IPS DF 4.7 (cell line): ENCODE data around the gene RNASE4.

Experiments used
- DNase-seq: peaks from one replicate; pipeline ENCODE4 v3.0.0-alpha.2; 2013; ENCODE audit warnings: low spot score; ENCODE audit errors: extremely low read depth

RNASE4 gene

DNA sequence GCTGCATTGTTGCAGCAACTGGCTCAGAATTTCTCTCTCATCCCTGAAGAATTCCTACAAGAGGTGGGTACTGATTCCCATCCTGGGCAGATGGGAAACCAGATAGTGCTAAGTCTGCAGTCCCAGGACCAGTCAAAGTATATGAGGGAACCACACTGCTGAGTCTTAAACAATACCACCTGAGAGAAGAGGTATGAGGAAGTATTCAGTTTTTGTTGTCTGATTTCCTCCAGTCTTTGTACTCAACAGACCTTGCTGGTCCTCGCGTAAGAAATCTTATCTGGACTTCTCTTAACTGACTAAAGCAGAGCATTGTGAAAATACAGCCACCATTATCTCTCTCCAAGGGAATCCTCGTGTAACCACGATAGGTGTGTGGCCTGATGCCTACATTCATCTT, 57.8 kb downstream of the RNASE4 start:
- DNase-seq, result no peak

DNA sequence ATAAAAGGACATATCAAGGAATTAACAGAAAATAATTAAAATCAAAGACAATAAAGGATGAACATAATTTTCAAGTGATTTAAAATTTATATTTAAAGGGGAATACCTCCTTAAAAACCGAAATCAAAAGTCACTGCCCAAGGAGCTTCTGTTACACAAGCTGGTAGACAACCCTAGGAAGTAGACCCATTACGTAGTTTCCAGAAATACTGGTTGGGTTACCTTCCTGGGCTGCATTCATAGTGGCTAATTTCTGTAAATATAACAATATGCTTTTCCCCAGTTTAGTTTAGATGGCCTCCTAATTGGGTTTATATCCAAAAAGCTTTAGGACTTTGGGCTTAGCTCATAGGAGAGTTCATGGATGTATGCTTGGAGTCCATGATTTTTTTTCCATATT, 59.2 kb downstream of the RNASE4 start:
- no peak for DNase-seq

DNA sequence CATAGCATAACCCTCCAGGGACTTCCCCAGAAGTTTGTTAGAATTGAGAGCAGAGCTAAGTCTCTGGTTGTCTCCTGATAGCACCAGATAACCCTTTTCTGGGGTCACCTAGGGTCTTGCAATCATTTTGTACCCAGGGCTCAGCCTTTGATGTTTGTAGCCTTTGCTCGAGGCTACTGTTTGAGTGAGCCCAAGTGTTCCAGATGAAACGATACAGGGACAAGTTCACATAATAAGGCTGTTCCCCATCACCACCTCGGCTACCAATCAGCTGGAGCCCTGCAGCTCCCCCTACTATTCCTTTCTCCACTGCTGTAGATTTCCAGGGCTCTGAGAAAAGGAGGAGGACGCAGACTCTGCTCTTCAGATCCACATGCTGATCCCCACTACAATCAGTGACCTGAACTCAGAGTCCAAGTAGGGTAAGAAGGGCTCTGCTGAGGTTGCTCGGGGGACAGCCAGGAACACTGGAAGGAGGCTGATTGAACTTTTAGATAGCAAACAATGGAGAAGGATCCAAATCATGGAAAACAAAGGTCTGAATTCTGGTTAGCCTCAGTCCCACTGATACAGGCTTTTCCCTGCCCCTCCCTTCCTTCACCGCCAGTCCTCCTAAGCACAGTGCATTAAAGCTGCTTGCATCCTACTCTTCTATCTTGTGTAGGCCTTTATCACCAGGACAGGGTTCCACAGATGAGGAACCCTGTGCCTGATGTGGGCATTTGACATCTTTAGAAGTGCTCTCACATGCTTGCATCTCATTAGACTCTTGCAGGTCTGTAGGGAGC, 61.4 kb downstream of the RNASE4 start, which contains the start of gene EDDM3A:
TSS of gene EDDM3A (plus strand) at position 317 of the 788 bp plus-strand sequence. CDS start 1,694 bp downstream, outside the sequence.
- no peak for DNase-seq

DNA sequence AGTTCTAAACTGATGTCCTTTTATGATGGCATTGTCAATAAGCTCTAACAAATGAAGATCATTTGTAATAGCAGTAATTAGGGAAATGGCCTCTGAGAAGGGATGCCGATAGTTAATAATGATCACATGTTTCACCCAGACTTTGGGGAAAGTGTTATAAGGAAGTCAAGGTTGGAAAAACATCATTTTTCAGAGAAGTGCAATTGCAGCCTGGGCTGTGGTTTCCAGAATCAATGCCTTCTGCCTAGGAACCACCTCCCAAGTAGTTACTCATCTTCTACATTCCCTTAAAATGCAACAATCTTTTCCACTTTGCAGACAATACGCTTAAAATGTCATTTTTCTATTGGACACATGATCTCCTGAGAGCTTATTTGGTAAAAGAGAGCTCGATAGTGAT, 62.2 kb downstream of the RNASE4 start:
- DNase-seq, result no peak

DNA sequence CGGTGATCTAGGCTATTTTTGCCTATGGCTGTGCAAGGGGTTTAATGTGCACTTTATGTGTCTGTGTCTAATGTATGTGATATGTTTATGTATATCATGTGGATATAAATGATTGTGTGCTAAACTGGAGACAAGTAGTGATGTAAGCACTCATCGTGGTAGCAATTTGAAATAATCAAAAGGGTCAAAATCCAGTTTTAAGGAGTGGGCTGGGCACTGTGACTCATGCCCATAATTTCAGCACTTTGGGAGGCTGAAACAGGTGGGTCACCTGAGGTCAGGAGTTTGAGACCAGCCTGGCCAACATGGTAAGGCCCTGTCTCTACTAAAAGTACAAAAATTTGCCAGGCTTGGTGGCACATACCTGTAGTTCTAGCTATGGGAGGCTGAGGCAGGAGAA, 64.1 kb downstream of the RNASE4 start:
- DNase-seq, result no peak

DNA sequence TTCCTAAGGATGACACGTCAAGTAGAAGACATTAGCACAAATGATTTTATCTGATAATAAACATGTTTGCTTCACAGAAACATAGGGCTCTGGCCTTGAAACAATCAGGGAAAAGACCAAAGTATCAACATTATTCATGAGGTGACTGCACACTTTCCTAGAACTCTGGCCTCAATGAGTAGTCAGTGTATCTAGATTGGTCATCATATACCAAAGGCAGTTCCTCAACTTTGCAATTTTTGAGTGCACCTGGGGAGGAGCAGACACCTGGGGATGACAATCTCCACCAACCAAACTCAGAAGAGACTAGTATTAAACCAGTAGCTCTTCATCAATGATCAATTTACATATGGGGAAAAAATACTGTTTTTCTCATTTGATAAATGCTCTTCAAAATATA, 65.8 kb downstream of the RNASE4 start:
- no peak for DNase-seq
